ENCODE measurements around the gene COMP. TPM values are rescaled to one million over a fixed set of nuclear protein-coding genes. Genes with fewer than 3 reads are reported as not detected.
"Not testable (repeated sequence)": the region's sequence is repeated elsewhere in the genome, so short reads cannot be mapped to it uniquely, and the experiment has no call there.

COMP gene
- total RNA-seq, 1 experiment from 2014 or later: not detected

DNA sequence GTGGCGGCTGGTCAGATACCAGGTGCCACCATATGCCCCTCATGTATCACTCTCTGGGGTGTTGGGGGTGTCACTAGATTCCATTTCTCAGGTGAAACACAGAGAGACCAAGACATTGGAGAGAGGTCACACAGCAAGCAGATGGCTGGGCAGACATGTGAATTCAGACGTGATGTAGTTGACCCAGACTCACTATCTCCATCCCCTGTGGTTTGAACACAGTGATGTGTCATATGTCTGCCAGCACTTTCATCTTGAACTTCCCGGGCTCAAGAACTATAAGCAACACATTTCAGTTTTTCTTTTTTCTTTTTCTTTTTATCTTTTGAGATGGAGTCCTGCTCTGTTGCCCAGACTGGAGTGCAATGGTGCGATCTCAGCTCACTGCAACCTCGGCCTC lies 24.6 kb upstream of the COMP start:
- no peak overlapping the region for H3K4me3 ChIP-seq
- no peaks in the 10 kb centered on the region for H3K4me1 ChIP-seq
- no peak overlapping the region for H3K27ac ChIP-seq
- H3K27me3 ChIP-seq: peaks cover 12% of the 10 kb centered on the region
- no peaks in the 10 kb centered on the region for H3K9me3 ChIP-seq (replicated peaks)
- no peak for DNase-seq
- H3K36me3 ChIP-seq: no peaks in the 10 kb centered on the region

DNA sequence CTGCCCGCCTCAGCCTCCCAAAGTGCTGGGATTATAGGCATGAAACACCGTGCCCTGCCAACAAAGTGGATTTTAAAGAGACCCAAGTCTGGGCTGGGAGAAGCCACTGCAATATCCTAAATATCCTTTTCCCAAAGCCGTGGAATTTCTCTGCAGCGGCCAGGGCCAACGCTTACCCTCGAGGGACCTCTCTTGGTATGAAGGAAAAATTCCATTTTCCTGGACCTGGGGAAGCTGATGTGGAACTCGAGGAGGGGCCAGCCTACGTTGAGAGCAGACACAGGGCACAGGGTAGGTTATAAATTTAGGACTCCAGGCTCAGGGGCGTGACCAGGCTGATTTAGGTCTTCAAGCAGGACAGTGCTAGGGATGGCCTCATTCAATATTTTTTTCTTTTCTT lies 23.0 kb upstream of the COMP start:
- Histone ChIP-seq H3K4me3 (no peak overlapping the region), H3K27ac (no peak overlapping the region), H3K27me3 (peaks cover 12% of the 10 kb centered on the region), H3K4me1 (no peaks in the 10 kb centered on the region), H3K9me3 (replicated peaks) (no peaks in the 10 kb centered on the region), H3K36me3 (no peaks in the 10 kb centered on the region)
- DNase-seq: peak; percentile 37 to 46

DNA sequence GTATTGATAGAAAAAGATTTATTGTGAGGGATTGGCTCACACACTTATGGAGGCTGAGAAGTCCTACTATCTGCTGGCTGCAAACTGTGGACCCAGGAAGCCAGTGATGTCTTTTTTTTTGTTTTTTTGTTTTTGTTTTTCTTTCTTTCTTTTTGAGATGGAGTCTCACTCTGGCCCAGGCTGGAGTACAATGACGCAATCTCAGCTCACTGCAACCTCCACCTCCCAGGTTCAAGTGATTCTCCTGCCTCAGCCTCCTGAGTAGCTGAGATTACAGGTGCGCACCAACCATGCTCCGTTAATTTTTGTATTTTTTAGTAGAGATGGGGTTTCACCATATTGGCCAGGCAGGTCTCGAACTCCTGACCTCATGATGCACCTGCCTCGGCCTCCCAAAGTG lies 20.5 kb upstream of the COMP start:
- peaks cover 24% of the 10 kb centered on the region for H3K27me3 ChIP-seq
- not testable (repeated sequence) for DNase-seq; H3K4me3 ChIP-seq; H3K4me1 ChIP-seq; H3K36me3 ChIP-seq; H3K9me3 ChIP-seq (replicated peaks); H3K27ac ChIP-seq

DNA sequence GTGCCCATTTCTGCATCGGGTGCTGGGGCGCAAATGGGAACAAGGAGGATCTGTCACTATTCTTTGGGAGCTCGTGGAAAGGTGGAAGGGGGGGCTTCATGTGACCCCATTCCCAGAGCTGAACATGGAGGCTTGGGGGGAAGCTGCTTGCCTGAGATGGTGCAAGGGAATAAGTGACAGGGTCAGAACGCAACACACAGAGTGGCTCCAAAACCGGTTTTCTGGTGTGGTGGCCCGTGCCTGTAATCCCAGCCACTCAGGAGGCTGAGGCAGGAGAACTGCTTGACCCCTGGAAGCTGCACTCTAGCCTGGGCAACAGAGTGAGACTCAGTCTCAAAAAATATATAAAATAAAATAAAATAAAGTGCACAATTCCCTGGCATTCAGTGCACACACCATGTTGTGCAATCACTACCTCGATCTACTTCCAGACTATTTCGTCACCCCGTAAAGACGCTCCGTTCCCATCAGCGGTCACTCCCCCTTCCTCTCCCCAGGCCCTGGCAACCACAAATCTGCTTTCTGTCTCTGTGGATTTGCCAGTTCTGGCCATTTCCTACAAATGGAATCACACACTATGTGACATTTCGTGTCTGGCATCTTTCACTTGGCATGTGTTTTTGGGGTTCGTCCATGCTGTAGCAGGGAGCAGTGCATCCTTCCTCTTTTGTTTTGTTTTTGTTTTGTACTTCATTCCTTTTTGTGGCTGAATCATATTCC lies 18.2 kb upstream of the COMP start:
- H3K36me3 ChIP-seq: no peaks in the 10 kb centered on the region
- H3K4me3 ChIP-seq: no peak overlapping the region
- H3K27ac ChIP-seq: no peak overlapping the region
- H3K9me3 ChIP-seq (replicated peaks): no peaks in the 10 kb centered on the region
- no peaks in the 10 kb centered on the region for H3K4me1 ChIP-seq
- peaks cover 24% of the 10 kb centered on the region for H3K27me3 ChIP-seq
- DNase-seq: no peak

DNA sequence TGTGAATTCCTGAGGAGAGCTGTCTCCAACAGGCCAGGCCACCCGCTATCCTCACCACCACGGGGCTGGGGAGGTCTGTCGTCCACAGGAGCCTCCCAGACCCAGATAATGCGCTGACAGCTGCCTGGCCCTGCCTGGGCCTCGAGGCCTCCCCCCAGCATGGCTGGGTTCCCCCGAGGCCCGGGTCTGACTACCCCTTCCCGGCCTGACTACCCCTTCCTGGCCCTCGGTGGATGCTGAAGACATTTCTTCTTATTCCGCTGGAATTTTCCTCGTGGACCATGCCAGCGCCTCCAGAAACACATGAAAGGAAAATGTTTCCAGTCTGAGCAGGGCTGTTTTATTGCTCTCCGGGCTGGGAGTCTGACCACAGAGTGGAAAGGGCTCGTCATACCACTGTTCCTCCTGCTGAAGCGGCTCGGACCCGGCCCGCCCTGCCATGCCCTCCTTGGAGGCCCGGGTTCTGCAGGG lies 16.8 kb upstream of the COMP start:
- Histone ChIP-seq H3K4me3 (no peak overlapping the region), H3K9me3 (replicated peaks) (no peaks in the 10 kb centered on the region), H3K27ac (no peak overlapping the region), H3K27me3 (peaks cover 16% of the 10 kb centered on the region), H3K36me3 (no peaks in the 10 kb centered on the region), H3K4me1 (no peaks in the 10 kb centered on the region)
- no peak for DNase-seq

DNA sequence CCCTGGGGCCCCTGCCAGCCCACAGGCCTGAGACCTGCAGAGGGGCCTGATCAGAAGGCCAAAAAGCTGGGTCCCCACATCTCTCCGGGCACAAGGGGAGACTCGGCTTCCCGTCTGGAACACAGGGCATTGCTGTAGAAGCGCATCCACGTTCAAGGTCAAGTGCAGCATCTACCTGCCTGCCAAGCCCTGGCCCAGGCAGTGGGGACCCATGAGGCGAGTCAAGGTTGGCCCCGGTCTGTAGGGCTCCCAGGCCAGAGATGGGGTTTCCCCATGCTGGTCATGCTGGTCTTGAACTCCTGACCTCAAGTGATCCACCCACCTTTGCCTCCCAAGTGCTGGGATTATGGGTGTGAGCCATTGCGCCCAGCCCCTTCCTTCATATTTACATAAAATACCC lies 13.5 kb upstream of the COMP start:
- no peak for DNase-seq
- Histone ChIP-seq H3K27ac (no peak overlapping the region), H3K27me3 (peaks cover 12% of the 10 kb centered on the region; the same call in 1 of the 2 replicates), H3K4me1 (no peaks in the 10 kb centered on the region), H3K4me3 (no peak overlapping the region), H3K9me3 (replicated peaks) (no peaks in the 10 kb centered on the region), H3K36me3 (no peaks in the 10 kb centered on the region)

DNA sequence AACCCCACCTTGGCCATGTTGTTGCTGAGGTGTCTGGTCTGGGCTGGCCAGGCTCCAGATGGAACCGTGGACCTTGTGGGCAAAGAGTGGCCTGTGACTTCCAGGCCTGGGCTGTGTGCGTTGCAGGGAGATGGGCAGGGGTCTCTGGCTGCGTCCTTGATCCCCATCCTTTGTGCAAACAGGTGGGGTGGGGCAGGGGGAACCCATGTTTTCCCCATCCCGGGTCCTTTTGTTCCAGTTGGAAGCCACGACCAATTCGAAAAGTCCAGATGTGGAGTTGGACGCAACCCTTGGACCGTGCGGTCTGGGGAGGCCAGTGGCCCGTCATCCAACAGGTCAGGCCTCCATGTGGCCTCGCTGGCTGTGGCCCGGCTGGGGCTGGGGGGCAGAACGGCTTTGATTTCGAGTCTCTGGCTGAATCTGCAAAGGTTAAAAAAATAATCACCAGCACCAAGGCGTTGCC lies 13.1 kb upstream of the COMP start:
- Histone ChIP-seq H3K36me3 (no peaks in the 10 kb centered on the region), H3K27ac (no peak overlapping the region)
- no peak for DNase-seq

DNA sequence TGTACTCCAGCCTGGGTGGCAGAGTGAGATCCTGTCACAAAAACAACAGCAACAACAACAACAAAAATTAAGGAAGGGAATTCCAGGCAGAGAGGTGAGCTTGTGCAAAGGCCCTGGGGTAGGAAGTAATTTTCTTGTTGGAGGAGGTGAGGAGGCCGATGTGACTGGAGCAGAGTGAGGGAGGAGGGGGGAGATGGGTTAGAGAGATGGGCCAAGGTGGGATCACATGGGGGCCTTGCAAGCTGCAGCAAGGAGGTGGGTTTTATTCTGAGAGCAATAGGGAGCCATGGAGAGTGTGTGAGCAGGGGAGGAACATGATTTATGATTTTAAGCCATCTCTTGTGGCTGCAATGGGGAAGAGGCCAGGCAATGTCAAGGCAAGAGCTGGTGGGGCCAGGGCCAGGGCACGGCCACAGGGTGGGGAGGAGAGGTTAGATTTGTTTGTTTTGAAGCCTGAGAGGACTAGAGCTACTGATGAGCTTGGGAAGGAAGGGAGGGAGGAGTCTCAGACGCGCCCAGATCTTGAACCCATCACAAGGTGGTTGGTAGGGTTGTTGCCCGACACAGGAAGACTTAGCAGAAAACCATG lies 12.5 kb upstream of the COMP start:
- Histone ChIP-seq H3K4me3 (no peak overlapping the region), H3K9me3 (replicated peaks) (no peaks in the 10 kb centered on the region), H3K4me1 (no peaks in the 10 kb centered on the region), H3K36me3 (no peaks in the 10 kb centered on the region), H3K27me3 (peaks cover 8% of the 10 kb centered on the region; the same call in 1 of the 2 replicates), H3K27ac (no peak overlapping the region)
- no peak for DNase-seq

More for the DNA sequence above, 13.1 kb upstream of the COMP start:
- peaks cover 12% of the 10 kb centered on the region; the same call in 1 of the 2 replicates for H3K27me3 ChIP-seq
- no peaks in the 10 kb centered on the region for H3K9me3 ChIP-seq (replicated peaks)
- H3K4me3 ChIP-seq: no peak overlapping the region
- H3K4me1 ChIP-seq: no peaks in the 10 kb centered on the region

DNA sequence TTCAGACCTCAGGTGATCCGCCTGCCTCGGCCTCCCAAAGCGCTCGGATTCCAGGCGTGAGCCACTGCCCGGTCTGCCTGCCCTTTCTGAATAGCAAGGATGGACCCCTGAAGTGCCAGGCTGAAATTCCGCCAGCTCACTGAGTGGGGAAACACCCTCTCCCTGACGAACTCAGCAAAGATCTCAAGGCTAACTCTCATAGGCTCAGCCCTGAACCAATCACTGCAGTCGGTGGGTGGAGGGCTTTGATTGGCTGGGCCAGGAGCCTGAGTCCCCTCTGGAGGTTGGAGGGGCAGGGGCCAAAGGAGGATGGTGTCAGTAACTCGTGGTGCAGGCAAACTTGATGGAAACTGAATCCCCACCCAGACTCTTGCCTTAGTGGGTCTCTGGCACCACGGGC lies 11.2 kb upstream of the COMP start:
- H3K4me3 ChIP-seq: no peak overlapping the region
- no peaks in the 10 kb centered on the region for H3K9me3 ChIP-seq (replicated peaks)
- no peak overlapping the region for H3K27ac ChIP-seq
- H3K27me3 ChIP-seq: no peaks in the 10 kb centered on the region; the same call in 1 of the 2 replicates
- H3K4me1 ChIP-seq: no peaks in the 10 kb centered on the region
- peak; percentile 41 to 65 for DNase-seq
- no peaks in the 10 kb centered on the region for H3K36me3 ChIP-seq

DNA sequence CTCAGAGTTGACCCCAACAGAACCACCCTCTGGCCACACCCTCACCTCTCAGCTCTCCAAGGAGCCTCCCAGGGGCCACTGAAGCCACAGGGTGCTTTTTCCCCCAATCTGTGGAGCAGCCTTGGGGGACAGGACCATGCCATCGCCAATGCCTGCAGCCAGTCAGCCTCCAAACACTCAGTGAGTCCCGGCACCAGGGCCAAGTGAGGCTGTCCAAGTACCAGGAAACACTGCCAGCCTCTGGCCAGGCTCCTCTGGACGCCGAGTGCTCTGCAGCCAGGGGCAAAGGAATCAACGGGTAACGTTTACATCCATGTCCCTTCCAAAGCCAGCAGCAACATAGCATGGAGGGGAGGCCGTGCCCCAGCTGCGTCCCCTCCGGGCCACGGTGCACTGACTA lies 9.5 kb upstream of the COMP start:
- no peaks in the 10 kb centered on the region for H3K4me1 ChIP-seq
- H3K27me3 ChIP-seq: peaks cover 11% of the 10 kb centered on the region
- H3K27ac ChIP-seq: no peak overlapping the region
- no peaks in the 10 kb centered on the region for H3K36me3 ChIP-seq
- DNase-seq: no peak
- H3K9me3 ChIP-seq (replicated peaks): no peaks in the 10 kb centered on the region
- no peak overlapping the region for H3K4me3 ChIP-seq

DNA sequence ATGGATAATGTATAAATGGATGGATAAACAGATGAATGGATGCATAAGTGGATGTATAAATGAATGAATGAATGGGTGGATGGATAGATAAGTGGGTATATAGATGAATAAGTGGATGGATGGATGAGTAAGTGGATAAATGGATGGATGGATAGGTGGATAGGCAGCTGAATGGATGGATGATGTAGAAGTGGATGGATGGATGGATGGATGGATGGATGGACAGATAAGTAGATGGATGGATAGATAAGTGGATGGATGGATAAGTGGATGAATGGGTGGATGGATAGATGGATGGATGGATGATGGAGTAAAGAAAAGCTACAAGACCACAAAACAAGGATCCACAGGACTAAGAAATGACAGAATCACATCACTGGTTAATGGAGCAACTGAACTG lies 9.0 kb upstream of the COMP start:
- no peak overlapping the region for H3K27ac ChIP-seq
- H3K27me3 ChIP-seq: peaks cover 13% of the 10 kb centered on the region
- no peak overlapping the region for H3K4me3 ChIP-seq
- H3K4me1 ChIP-seq: no peaks in the 10 kb centered on the region
- no peaks in the 10 kb centered on the region for H3K9me3 ChIP-seq (replicated peaks)
- H3K36me3 ChIP-seq: no peaks in the 10 kb centered on the region
- DNase-seq: no peak

DNA sequence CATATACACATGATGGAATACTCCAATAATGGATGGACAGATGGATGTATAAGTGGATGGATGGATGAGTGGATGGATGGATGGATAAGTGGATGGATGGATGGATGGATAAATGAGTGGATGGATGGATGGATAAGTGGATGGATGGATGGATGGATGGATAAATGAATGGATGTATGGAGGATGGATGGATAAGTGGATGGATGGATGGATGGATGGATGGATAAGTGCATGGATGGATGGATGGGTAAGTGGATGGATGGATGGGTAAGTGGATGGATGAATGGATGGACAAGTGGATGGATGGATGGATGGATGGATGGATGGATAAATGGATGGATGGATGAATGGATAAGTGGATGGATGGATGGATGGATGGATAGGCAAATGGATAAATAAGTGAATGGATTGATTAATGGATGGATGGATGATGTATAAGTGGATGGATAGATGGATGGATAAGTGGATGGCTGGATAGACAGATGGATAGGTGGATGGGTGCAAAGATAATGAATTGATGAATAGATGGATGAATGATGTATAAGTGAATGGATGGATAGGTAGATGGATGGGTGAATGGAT lies 8.4 kb upstream of the COMP start:
- H3K27me3 ChIP-seq: peaks cover 13% of the 10 kb centered on the region
- no peaks in the 10 kb centered on the region for H3K4me1 ChIP-seq
- no peaks in the 10 kb centered on the region for H3K9me3 ChIP-seq (replicated peaks)
- no peak overlapping the region for H3K27ac ChIP-seq
- DNase-seq: no peak
- H3K36me3 ChIP-seq: no peaks in the 10 kb centered on the region
- no peak overlapping the region for H3K4me3 ChIP-seq

DNA sequence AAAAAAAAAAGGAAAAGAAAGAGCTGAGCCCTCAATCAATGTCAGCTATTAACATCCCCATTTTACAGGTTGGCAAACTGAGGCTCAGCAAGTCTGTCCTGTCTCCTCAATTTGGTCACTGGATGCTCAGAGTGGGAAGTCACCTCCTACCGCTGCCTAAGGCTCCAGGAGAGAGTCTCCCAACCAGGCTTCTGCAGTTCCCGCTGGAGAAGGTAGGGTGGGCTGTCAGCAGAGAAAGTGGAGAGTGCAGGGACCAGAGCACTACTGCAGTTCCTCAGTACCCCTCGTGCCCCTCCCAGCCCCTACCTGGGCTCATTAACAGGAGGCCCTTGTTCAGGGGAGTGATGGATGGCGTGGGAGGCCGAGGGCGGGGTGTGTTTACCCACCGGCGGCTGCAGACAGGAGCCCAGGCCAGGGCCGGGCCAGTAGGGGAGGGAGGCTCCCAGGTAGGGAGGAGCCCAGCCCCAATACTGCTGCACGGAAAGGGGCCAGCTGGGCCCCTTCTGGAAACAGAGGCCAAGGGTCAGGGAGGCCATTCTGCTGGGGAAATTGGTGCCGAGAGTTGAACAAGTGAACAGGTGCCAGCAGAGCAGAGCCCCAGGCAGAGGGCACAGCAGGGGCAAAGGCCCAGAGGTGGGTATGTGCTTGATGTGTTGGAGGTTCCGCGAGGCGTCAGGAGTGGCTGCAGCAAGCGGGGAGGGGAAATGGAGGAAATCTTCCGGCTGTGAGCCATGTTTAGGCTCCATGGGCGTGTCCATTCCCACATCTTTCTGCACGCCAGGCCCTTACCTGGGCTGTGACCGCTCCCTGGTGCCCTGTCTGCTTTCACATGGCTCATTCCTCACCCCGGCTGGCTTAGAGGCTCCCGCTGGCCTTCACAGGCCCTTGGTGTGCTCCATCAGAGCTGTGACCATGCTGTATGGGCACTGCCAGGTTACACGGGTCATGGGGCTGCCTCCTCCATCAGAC lies 7.6 kb upstream of the COMP start:
- H3K4me1 ChIP-seq: no peaks in the 10 kb centered on the region
- no peak for DNase-seq
- no peaks in the 10 kb centered on the region for H3K36me3 ChIP-seq
- H3K9me3 ChIP-seq (replicated peaks): no peaks in the 10 kb centered on the region
- no peak overlapping the region for H3K4me3 ChIP-seq
- peaks cover 13% of the 10 kb centered on the region for H3K27me3 ChIP-seq
- H3K27ac ChIP-seq: no peak overlapping the region

DNA sequence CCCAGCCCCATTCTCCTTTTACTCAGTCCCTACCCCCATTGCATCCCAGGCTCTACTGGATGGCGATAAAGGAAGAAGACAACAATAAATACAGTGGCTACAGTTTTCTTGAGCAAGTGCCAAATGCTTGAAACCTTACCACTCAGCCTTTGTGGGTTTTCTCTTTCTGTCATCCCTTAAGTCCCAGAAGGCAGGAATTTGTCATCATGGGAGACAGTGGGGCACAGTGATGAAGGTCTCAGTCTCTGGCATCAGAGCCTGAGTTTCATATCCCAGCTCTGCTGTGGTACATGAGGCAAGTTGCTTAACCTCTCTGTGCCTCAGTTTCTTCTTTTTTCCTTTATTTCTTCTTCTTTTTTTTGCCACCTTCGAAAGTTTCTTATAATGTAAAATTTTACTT lies 5.1 kb upstream of the COMP start:
- Histone ChIP-seq H3K4me3 (no peak overlapping the region), H3K4me1 (no peaks in the 10 kb centered on the region), H3K9me3 (replicated peaks) (no peaks in the 10 kb centered on the region), H3K27me3 (peaks cover 23% of the 10 kb centered on the region), H3K27ac (no peak overlapping the region), H3K36me3 (no peaks in the 10 kb centered on the region)
- DNase-seq: no peak
